OCI-LY7 (cell line): ENCODE results near the gene NUPR2.
"Not testable (repeated sequence)": the region's sequence is repeated elsewhere in the genome, so short reads cannot be mapped to it uniquely, and the experiment has no call there.

Source experiments
- EZH2phosphoT487 ChIP-seq: fragments of 200-600 bp; sonication (generic); IDR thresholded peaks from 2 replicates; pipeline ENCODE4 v1.6.1; 2018; ENCODE audit warnings: low read depth, borderline replicate concordance, mild to moderate bottlenecking, mixed run types, antibody characterized with exemption, low read length, moderate library complexity, mixed read lengths
- TF ChIP-seq, protein P1 (sequence below): fragments of 200-600 bp; sonication (generic); conservative IDR thresholded peaks from 2 replicates; pipeline ENCODE4 v1.5.1; 2014; ENCODE audit warnings: mild to moderate bottlenecking, antibody characterized with exemption, low read length, moderate library complexity, mixed read lengths

DNA sequence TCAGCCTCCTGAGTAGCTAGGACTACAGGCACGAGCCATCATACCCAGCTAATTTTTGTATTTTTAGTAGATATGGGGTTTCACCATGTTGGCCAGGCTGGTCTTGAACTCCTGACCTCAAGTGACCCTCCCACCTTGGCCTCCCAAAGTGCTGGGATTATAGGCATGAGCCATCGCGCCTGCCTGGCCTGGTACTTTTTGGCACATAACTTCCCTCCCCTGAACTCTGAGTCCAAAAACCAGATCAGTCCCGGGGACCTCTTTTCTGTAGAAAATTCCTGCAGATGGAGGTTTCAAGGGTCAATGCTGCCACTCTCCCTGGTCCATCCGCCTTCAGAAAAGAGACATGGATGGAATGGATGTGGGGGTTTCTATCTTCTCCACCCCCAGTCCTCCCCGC is 23.8 kb downstream of the NUPR2 start:
- TF ChIP-seq, protein P1, sequence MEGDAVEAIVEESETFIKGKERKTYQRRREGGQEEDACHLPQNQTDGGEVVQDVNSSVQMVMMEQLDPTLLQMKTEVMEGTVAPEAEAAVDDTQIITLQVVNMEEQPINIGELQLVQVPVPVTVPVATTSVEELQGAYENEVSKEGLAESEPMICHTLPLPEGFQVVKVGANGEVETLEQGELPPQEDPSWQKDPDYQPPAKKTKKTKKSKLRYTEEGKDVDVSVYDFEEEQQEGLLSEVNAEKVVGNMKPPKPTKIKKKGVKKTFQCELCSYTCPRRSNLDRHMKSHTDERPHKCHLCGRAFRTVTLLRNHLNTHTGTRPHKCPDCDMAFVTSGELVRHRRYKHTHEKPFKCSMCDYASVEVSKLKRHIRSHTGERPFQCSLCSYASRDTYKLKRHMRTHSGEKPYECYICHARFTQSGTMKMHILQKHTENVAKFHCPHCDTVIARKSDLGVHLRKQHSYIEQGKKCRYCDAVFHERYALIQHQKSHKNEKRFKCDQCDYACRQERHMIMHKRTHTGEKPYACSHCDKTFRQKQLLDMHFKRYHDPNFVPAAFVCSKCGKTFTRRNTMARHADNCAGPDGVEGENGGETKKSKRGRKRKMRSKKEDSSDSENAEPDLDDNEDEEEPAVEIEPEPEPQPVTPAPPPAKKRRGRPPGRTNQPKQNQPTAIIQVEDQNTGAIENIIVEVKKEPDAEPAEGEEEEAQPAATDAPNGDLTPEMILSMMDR: not testable (repeated sequence)
- not testable (repeated sequence) for TF ChIP-seq EZH2phosphoT487
